Measurements from ENCODE around the gene SETD1A. TPM values are rescaled to one million over a fixed set of nuclear protein-coding genes. Genes with fewer than 3 reads are reported as not detected.

The SETD1A gene
- polyA plus RNA-seq, 1 donor (not counting 4 experiments of a cell fraction or from before 2014, with no cell fraction given): 1.1 TPM

GRCh38 chr16:31007684-31008083 is 50.1 kb downstream of the SETD1A start:
- no peak overlapping the region for H3K4me2 ChIP-seq (ENCODE audit: control insufficient read depth, extremely low read depth, insufficient read depth, low read depth, low read length)
- no peaks in the 10 kb centered on the region for H3K36me3 ChIP-seq (ENCODE audit: control insufficient read depth in 2 of 2, extremely low read depth in 1 of 2, insufficient read depth in 2 of 2, low read length in 2 of 2)
- no peak for TF ChIP-seq CTCF (optimal IDR thresholded peaks at IDR 0.05 in 1 of 3, IDR thresholded peaks at IDR 0.05 in 1 of 3, conservative IDR thresholded peaks at IDR 0.05 in 1 of 3; ENCODE audit: extremely low read depth in 1 of 3, insufficient read depth in 2 of 3, low read length in 3 of 3)
- TF ChIP-seq EZH2 (IDR thresholded peaks at IDR 0.05; ENCODE audit: low read length): no peak
- H3K27me3 ChIP-seq (ENCODE audit: control insufficient read depth, extremely low read depth, insufficient read depth, low read length): peaks cover 28% of the 10 kb centered on the region
- no peak overlapping the region for H3K4me3 ChIP-seq (ENCODE audit: control insufficient read depth in 2 of 3, extremely low read depth in 1 of 3, insufficient read depth in 2 of 3, low read depth in 1 of 3, low read length in 3 of 3)
- FAIRE-seq: no peak
- H4K20me1 ChIP-seq (ENCODE audit: control insufficient read depth, extremely low read depth, insufficient read depth, low read length): no peaks in the 10 kb centered on the region
- no peaks in the 10 kb centered on the region for H3K9me1 ChIP-seq (ENCODE audit: control insufficient read depth, extremely low read depth, insufficient read depth, low read length)
- H3K79me2 ChIP-seq (ENCODE audit: control insufficient read depth, insufficient read depth, low read length): no peaks in the 10 kb centered on the region
- H3K9me3 ChIP-seq (ENCODE audit: control insufficient read depth, low read depth, low read length): no peaks in the 10 kb centered on the region
- no peak overlapping the region for H2AFZ ChIP-seq (ENCODE audit: control insufficient read depth, low read length)
- H3K9ac ChIP-seq (ENCODE audit: control insufficient read depth, extremely low read depth, insufficient read depth, low read length): no peak overlapping the region
- no peak for DNase-seq (ENCODE audit: low read depth, low spot score)
- no peak overlapping the region for H3K27ac ChIP-seq (ENCODE audit: control insufficient read depth, insufficient read depth, low read length)
- dilution Hi-C loops (cut with MboI; ENCODE audit: extremely low pct_ligation_motif_present, low sequenced_read_pairs): no loop called here
- H3K4me1 ChIP-seq (ENCODE audit: control insufficient read depth, extremely low read depth, insufficient read depth, low read length): peaks cover 3% of the 10 kb centered on the region

DNA sequence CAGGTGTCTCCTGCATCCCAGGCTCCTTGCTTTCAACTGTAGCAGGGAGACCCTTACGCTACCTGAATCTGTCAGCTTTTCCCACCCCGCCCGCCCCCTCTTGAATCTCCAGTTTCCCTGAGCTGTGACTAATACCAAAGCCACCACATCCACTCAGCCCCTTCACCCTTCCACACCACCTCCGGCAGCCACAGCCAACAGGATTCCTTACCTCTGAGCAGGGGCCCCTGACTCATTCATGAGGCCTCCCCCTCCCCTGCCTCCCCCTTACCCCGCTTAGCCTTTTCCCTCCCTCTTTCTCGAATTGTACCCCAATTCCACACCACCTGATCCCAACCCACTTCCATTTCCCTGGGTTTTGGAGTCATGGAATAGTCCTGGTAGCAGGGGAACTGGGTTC is 50.6 kb downstream of the SETD1A start:
- Histone ChIP-seq H3K79me2 (ENCODE audit: control insufficient read depth, insufficient read depth, low read length) (no peaks in the 10 kb centered on the region), H3K4me1 (ENCODE audit: control insufficient read depth, extremely low read depth, insufficient read depth, low read length) (peaks cover 3% of the 10 kb centered on the region), H2AFZ (ENCODE audit: control insufficient read depth, low read length) (no peak overlapping the region), H3K9me3 (ENCODE audit: control insufficient read depth, low read depth, low read length) (no peaks in the 10 kb centered on the region), H3K4me2 (ENCODE audit: control insufficient read depth, extremely low read depth, insufficient read depth, low read depth, low read length) (no peak overlapping the region), H3K27me3 (ENCODE audit: control insufficient read depth, extremely low read depth, insufficient read depth, low read length) (peaks cover 28% of the 10 kb centered on the region), H4K20me1 (ENCODE audit: control insufficient read depth, extremely low read depth, insufficient read depth, low read length) (no peaks in the 10 kb centered on the region), H3K4me3 (ENCODE audit: control insufficient read depth in 2 of 3, extremely low read depth in 1 of 3, insufficient read depth in 2 of 3, low read depth in 1 of 3, low read length in 3 of 3) (no peak overlapping the region), H3K36me3 (ENCODE audit: control insufficient read depth in 2 of 2, extremely low read depth in 1 of 2, insufficient read depth in 2 of 2, low read length in 2 of 2) (no peaks in the 10 kb centered on the region), H3K27ac (ENCODE audit: control insufficient read depth, insufficient read depth, low read length) (no peak overlapping the region), H3K9ac (ENCODE audit: control insufficient read depth, extremely low read depth, insufficient read depth, low read length) (no peak overlapping the region), H3K9me1 (ENCODE audit: control insufficient read depth, extremely low read depth, insufficient read depth, low read length) (no peaks in the 10 kb centered on the region)
- DNase-seq (ENCODE audit: low read depth, low spot score): no peak
- dilution Hi-C loops (cut with MboI; ENCODE audit: extremely low pct_ligation_motif_present, low sequenced_read_pairs): no loop called here
- no peak for FAIRE-seq
- TF ChIP-seq EZH2 (IDR thresholded peaks at IDR 0.05; ENCODE audit: low read length) (no peak), CTCF (optimal IDR thresholded peaks at IDR 0.05 in 1 of 3, IDR thresholded peaks at IDR 0.05 in 1 of 3, conservative IDR thresholded peaks at IDR 0.05 in 1 of 3; ENCODE audit: extremely low read depth in 1 of 3, insufficient read depth in 2 of 3, low read length in 3 of 3) (no peak)

Data from keratinocyte (primary cell).